KOPT-K1 (cell line): Measurements from ENCODE around the gene SRD5A3.
"Not testable (repeated sequence)": the region's sequence is repeated elsewhere in the genome, so short reads cannot be mapped to it uniquely, and the experiment has no call there.

ENCODE experiments used
- H3K27ac ChIP-seq: fragments of 200-600 bp; sonication (generic); 2 replicates; pipeline ENCODE4 v1.5.1; 2016; ENCODE audit warnings: antibody characterized with exemption, mild to moderate bottlenecking, low read depth, low read length; ENCODE audit not compliant: poor library complexity, severe bottlenecking
- H3K36me3 ChIP-seq: fragments of 200-600 bp; sonication (generic); 2 replicates; pipeline ENCODE4 v1.5.1; 2017; ENCODE audit warnings: antibody characterized with exemption, mild to moderate bottlenecking, low read length, moderate library complexity; ENCODE audit not compliant: insufficient read depth
- H3K9me3 ChIP-seq: fragments of 200-600 bp; sonication (generic); 2 replicates; pipeline ENCODE4 v1.5.1; 2017; ENCODE audit warnings: antibody characterized with exemption, low read length, mild to moderate bottlenecking; ENCODE audit not compliant: insufficient read depth, poor library complexity, severe bottlenecking

The SRD5A3 gene

DNA sequence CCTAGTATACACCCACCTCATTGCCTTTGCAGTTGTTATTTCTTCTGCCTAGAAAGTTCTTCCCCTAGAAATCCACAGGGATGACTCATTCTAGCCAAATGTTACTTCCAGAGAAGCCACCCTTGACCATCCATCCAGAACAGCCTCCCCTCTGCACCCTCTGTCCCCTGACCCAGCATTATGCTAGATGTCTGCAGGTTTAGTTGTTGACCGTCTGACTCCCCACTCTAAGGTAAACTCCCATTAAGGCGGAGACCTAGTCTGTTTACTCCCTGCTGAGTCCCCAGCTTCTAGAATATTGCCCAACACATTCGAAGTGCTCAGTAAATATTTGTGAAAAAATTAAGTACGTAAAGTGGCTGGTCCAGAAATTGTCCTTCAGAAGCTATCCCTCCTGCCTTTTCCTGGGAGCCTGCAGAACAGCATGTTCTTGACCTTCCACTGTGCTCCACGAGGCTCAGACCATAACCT is 11.0 kb downstream of the SRD5A3 start:
- Histone ChIP-seq H3K27ac (no peak overlapping the region), H3K9me3 (peaks cover 5% of the 10 kb centered on the region), H3K36me3 (no peaks in the 10 kb centered on the region)

DNA sequence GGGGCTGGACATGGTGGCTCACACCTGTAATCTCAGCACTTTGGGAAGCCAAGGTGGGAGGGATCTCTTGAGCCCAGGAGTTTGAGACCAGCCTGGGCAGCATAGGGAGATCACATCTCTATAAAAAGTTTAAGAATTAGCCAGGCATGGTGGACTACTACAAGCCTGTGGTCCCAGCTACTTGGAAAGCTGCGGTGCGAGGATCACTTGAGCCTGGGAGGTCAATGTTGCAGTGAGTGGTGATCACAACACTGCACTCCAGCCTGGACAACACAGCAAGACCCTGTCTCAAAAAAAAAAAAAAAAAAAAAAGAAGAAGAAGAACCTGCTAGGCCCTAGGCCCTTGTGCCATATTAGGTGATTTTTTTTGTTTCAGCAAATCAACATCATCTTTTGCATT is 12.2 kb downstream of the SRD5A3 start:
- Histone ChIP-seq H3K9me3 (peaks cover under 1% of the 10 kb centered on the region), H3K36me3 (no peaks in the 10 kb centered on the region), H3K27ac (no peak overlapping the region)

DNA sequence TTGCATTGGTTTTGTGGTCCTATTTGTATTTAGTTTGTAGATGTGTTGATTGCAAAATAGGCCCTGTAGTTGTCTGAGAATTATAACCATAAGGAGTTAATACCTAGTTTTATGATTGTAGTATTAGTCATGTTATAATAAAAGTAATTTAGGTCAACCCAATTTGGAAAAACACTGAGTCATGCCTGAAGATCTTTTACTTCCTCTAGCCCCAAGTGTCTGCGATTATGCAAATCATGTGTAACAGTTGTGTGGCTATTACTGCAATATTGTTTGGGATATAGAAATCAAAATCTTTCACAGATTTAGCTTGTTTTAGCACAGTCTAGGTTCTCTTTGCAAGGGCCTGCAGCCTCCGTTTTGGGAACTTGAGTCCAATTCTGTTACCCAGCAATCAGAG is 12.6 kb downstream of the SRD5A3 start:
- no peaks in the 10 kb centered on the region for H3K9me3 ChIP-seq
- H3K36me3 ChIP-seq = no peaks in the 10 kb centered on the region
- H3K27ac ChIP-seq = no peak overlapping the region

DNA sequence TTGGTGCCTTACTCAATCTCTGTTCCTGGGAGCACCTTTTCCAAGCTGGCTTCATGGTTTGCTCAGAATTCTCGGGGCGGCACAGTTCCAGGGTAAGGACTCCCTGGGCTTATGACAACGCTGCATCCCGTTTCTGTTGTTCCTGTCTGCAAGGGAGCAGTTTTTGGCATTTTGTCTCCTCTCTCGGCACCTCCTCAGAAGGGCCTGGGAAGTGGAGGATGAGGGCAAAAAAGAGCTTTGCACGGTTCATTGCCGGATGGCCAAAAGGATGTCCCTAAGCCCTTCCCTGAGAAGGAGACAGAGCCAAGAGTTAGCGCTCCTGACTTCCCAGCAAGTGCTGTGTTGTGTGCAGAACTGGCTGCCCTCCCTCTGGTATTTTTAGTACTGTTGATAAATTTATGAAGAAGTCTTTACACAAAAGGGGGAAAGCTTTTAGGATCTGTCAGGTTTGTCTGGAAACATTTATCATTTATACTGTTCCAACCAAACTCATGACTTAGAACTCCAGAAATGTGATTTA is 13.4 kb downstream of the SRD5A3 start:
- H3K9me3 ChIP-seq = no peaks in the 10 kb centered on the region
- H3K27ac ChIP-seq = no peak overlapping the region
- no peaks in the 10 kb centered on the region for H3K36me3 ChIP-seq

DNA sequence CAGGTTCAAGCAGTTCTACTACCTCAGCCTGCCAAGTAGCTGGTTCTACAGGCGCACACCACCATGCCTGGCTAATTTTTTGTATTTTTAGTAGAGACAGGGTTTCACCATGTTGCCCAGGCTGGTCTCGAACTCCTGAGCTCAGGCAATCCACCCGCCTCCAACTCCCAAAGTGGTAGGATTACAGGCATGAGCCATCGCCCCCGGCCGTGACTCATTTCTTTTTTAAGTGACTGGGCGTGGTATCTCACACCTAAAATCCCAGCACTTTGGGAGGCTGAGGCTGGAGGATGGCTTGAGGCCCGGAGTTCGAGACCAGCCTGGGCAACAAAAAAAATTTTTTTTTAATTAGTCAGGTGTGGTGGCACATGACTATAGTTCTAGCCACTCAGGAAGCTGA is 16.9 kb downstream of the SRD5A3 start:
- H3K9me3 ChIP-seq, H3K27ac ChIP-seq, H3K36me3 ChIP-seq: not testable (repeated sequence)

DNA sequence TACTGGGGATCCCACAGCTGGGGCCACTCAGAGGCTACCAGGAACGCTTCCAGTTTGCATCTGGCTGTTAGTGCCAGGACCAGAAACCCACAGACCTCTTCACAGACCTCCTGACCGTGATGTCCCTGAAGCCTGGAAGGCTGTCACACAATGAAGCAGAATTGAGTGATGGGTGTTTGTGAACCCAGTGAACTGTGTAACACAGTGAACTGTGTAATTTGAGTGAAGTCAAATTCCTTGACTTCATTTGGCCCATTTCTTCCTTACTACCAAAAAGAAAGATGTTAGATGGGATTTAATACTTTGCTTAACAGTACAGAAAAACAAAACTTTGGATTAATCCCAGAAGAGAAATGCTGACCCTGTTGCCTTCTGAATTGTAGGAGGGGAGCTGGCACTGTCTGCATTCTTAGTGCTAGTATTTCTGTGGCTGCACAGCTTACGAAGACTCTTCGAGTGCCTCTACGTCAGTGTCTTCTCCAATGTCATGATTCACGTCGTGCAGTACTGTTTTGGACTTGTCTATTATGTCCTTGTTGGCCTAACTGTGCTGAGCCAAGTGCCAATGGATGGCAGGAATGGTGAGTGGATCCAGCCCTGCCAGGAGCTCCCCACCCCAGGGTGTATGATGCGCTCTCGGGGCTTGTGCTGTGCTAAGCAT is 17.8 kb downstream of the SRD5A3 start:
- H3K36me3 ChIP-seq = no peaks in the 10 kb centered on the region; the same call in 1 of the 2 replicates
- no peaks in the 10 kb centered on the region for H3K9me3 ChIP-seq
- no peak overlapping the region for H3K27ac ChIP-seq

DNA sequence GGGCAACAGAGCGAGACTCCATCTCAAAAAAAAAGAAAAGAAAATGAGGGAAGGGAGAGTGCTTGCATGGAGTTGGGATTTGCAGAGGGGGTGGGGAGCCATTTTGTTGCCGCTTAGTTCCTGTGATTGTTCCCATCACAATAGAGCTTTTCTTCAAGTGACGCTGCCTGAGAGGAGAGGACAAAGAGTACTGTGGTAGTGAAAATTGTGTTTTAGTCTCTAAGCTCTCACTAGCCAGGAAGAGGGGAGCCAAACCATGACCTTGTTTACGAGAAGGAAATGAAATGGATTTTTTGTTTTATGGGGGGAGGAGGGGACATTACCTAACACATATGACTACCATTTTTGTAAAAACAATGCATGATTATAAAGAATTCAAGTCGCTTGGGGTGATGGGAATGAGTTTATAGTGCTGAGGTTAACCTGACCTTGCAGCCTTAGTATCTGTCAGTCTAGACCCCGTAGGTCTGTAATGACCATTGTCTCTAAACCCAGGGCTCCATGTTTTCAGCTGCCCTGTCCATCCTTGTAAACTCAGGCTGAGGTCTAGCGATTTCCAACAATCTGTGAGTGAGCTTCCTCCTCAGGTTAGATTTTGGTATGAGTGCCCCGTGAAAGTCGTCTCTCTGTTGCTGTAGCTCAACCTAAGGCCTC is 18.8 kb downstream of the SRD5A3 start:
- Histone ChIP-seq H3K9me3 (no peaks in the 10 kb centered on the region), H3K27ac (no peak overlapping the region), H3K36me3 (no peaks in the 10 kb centered on the region; the same call in 1 of the 2 replicates)

DNA sequence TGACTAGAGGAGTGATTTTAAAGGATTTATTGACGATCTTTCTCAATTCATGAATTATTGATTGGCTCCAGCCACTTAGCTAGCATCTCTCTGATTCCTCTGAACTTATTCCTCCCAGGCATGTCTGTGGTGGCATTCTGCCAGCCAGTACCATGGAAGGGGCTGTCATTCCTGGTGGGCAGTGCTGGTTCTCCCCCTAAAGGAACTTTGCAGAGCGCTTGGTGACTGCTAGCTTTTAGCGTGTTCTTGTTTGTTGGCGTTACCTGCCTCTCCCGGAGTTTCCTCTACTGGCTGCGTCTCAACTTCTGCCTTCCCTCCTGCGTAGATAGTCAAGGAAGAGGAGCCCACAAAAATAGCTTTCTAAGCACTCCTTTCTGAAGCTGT is 19.3 kb downstream of the SRD5A3 start:
- Histone ChIP-seq H3K9me3 (no peaks in the 10 kb centered on the region), H3K27ac (no peak overlapping the region), H3K36me3 (no peaks in the 10 kb centered on the region; the same call in 1 of the 2 replicates)

DNA sequence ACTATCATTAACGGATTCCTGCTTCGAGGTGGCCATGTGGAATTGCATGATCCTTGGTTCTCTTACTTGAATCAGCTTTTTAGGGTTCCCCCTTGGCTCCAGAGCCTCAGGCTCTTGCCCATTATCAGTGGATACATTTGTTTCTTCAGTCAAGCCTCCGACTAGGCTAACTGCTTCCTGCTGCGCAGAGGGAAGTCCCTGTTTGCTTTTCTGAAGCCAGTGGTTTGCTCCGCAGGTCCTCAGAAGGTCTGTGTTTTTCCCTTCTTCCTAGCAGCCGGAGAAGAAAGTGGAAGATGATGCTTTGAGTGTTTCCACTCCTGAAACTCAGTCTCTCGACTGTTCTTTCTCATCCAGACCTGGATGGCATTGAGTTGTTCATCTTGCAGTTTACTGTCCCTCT is 20.6 kb downstream of the SRD5A3 start:
- Histone ChIP-seq H3K9me3 (no peaks in the 10 kb centered on the region), H3K27ac (no peak overlapping the region), H3K36me3 (no peaks in the 10 kb centered on the region; the same call in 1 of the 2 replicates)

DNA sequence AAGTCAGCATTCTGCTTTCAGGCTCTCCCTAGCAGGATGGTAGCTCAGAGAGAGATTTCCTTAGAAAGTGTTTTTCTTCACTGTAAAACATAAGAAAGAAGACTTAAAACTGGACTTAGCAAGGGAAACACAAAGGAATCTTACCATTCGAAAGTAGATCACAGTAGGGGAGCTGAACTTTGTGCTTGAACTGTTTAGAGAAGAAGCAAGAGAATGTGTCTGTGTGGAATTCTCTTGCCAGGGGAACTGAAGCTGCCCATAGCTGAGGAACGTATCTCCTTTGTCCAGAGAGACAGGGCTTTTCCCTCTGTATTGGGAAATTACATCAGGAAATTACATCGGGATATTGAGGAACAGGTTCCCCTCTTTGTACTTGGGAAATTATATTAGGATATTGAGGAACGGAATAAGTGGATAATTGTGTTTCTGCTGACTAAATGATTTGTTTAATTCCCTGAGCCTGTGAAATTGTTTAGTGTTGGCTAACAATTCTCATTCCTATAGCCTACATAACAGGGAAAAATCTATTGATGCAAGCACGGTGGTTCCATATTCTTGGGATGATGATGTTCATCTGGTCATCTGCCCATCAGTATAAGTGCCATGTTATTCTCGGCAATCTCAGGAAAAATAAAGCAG is 21.2 kb downstream of the SRD5A3 start:
- no peak overlapping the region for H3K27ac ChIP-seq
- H3K36me3 ChIP-seq = no peaks in the 10 kb centered on the region; the same call in 1 of the 2 replicates
- no peaks in the 10 kb centered on the region for H3K9me3 ChIP-seq

DNA sequence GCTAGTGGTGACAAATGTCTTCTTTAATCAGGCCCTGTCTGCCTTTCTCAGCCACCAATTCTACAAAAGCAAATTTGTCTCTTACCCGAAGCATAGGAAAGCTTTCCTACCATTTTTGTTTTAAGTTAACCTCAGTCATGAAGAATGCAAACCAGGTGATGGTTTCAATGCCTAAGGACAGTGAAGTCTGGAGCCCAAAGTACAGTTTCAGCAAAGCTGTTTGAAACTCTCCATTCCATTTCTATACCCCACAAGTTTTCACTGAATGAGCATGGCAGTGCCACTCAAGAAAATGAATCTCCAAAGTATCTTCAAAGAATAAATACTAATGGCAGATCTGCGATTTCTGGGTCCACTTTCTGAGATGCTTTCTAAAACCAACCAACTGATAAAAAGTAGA is 23.9 kb downstream of the SRD5A3 start:
- no peak overlapping the region for H3K27ac ChIP-seq
- H3K9me3 ChIP-seq = no peaks in the 10 kb centered on the region
- no peaks in the 10 kb centered on the region; the same call in 1 of the 2 replicates for H3K36me3 ChIP-seq

DNA sequence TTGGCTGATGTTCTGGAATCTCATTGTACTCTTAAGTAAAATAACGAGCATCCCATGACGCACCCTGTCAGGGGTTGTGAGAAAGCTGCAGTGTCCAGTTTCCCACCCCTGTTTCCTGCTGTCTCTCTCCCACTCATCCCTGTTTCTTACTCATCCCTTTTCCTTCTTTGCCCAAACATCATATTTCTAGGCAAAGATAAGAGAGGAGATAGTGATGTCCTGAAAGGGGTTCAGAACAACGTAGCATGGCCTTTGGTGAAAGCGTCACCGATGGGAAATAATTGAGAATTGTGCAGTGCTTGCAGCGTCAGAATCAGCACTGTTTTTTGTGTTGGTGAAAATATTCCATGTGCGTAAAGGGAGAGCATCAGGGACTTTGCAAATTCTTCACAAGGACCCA is 26.2 kb downstream of the SRD5A3 start:
- Histone ChIP-seq H3K27ac (no peak overlapping the region), H3K9me3 (no peaks in the 10 kb centered on the region), H3K36me3 (no peaks in the 10 kb centered on the region)

DNA sequence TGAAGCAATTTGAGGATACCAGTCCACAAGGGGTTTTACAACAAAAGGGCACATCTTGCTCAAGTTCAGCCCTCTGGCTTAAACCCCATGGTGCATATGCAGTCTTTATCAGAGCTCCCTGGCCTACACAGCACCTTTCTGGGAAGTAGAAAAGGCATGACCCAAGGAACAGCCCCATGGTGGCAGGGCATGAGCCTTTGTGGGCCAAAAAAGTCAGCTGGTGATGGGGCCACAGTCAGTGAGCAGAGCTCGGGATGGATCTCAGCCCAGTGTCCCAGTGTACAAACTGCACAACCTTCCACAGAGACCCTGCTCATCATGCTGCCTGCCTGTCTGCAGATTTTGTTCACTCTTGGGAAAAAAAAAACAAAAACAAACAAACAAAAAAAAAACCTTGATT is 27.4 kb downstream of the SRD5A3 start:
- Histone ChIP-seq H3K9me3 (no peaks in the 10 kb centered on the region), H3K27ac (no peak overlapping the region), H3K36me3 (no peaks in the 10 kb centered on the region)

DNA sequence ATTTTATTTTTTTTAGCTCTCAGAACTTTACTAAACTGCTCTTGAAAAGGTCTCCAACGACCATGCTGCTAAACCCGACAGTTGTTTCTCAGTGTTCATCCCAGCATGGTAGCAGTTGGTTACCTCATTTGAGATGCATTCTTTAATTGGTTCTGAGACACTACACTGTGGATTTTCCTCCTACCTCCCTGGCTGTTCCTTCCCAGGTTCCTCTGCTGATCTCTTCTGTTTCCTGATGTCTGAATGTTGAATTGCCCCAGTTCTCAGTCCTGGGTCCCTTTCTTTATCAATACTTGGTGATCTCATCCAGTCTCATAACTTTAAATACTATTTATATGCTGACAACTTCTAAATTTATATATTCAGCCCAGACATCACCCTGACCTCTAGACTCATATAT is 30.7 kb downstream of the SRD5A3 start:
- no peaks in the 10 kb centered on the region for H3K36me3 ChIP-seq

DNA sequence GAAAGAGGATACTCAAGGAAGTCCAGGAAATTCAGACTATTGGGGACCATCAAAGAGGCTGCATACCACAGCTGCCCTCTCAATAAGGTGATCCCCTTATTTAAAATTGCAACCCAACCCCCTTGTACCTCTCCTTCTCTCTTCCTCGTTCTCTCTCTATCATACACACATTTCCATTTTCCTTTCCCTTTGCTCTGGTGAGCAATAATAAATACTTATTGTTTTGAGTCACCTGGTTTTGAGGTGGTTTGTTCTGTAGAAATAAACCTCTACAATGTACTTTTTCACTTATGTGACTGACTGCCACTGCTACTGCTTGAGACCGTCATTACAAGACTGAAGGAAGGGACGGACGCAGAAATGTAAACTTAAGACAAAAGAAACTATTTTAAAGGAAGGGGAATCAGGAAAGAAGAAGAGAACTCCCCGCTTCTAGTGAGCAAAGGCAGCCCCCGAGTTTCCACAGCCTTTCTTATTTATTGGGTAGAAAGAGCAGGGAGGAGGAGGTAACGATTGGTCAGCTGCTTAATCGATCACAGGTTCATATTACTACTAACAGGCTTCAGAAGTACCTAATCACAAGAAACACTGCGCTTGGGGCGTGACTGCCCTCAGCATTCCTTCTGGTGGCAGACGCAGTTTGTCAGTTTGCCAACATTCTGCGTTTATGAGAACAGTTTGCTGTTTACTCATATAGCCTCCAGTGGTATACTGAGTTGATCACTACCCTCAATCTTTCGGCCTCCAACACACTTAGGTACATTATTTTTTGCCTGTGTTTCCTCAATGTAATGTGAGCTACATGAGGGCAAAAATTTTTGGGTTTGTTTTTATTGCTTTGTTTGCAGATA is 32.8 kb downstream of the SRD5A3 start:
- Histone ChIP-seq H3K36me3 (no peaks in the 10 kb centered on the region), H3K9me3 (no peaks in the 10 kb centered on the region), H3K27ac (no peak overlapping the region)

More for the DNA sequence above, 30.7 kb downstream of the SRD5A3 start:
- no peaks in the 10 kb centered on the region for H3K9me3 ChIP-seq
- no peak overlapping the region for H3K27ac ChIP-seq
